GM19438 (cell line): ENCODE data around the gene LPAR2.
A peak's percentile ranks its signal among the peaks of the same experiment; 100 is the strongest.
"Not testable (repeated sequence)": the region's sequence is repeated elsewhere in the genome, so short reads cannot be mapped to it uniquely, and the experiment has no call there.

Experiments
- ATAC-seq: cut with Tn5 transposase; IDR thresholded peaks from one replicate; pipeline ENCODE4 v1.9.1; 2021; ENCODE audit warnings: low read depth; ENCODE audit not compliant: unreplicated experiment

LPAR2 gene

GRCh38 chr19:19633711-19634515 lies 5.9 kb upstream of the LPAR2 start:
- no peak for ATAC-seq

DNA sequence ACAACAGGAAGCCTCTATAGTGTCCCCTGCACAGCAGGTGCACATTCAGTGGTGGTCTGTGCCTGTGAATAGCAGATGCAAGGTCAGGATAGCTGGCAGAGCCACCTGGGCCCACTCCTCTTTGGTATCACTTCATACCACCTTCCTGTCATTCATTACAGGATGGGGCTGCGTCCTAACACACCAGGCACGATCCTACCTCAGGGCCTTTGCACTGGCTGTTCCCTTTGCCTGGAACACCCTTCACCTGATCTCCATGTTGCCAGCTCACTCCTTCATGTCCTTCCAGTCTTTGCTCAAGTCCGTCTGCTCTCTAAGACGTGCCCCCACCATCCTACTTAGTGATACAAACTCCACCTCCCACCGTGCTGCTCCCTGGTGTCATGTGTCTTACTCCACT lies 4.6 kb upstream of the LPAR2 start:
- no peak for ATAC-seq

GRCh38 chr19:19631346-19631745 lies 3.3 kb upstream of the LPAR2 start:
- ATAC-seq: no peak

- no peak for ATAC-seq
Observed at GRCh38 chr19:19630426-19630825, 2.4 kb upstream of the LPAR2 start.

DNA sequence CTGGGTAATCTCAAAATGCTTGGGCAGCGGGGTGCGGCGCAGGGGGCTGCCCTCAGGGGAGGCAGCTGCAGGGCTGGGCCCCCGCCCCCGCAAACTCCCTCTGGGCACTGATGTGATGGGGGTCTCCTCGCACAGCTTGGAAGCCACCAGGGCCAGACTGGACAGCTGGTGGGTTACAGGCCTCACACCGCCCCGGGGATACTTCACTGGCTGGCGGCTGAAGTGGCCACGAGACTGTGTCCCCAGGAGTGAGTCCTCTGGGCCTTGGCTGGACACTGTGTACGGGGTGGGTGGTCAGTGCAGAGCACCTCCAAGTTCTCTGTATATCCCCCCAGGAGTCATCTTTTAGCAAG lies 2.0 kb upstream of the LPAR2 start:
- ATAC-seq: no peak

- peak; percentile 10 for ATAC-seq
Observed at GRCh38 chr19:19628501-19629134, 598 bp upstream of the LPAR2 start.

DNA sequence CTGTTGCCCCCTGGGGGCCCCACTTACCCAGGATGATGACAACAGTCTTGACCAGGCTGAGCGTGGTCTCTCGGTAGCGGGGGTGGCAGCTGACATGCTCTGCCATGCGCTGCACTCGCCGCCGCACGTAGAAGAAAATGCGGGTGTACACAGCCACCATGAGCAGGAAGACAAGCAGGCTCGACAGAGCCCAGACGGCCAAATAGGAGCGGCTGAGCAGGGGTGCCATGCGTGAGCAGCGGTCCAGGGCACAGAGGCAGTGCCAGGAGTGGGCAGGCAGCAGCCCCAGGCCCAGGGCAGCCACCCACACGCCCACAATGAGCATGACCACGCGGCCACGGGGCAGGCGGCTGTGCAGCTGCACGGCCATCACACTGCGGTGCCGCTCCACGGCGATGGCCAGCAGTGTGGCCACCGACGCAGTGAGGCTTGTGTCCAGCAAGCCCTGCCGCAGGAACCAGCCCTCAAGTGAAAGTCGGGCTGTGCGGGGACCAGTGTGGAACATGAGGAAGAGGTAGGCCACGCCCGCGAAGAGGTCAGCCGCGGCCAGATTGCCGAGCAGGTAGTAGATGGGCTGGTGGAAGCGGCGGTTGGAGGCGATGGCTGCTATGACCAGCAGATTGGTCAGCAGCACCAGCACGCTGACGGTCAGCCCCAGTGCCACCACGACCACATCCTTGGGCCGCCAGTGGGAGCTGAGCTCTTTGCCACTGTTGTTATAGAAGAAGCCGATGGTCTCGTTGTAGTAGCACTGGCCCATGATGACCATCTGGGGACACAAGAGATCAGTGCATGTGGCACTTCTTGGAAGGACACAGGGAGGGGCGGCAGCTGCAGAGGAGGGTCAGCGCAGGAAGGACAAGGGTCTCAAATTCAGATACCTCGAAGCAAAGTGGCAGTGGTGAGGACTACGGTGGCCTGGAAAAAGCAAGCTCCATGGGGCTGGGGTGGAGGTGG lies 1.2 kb downstream of the LPAR2 start:
- ATAC-seq: no peak

DNA sequence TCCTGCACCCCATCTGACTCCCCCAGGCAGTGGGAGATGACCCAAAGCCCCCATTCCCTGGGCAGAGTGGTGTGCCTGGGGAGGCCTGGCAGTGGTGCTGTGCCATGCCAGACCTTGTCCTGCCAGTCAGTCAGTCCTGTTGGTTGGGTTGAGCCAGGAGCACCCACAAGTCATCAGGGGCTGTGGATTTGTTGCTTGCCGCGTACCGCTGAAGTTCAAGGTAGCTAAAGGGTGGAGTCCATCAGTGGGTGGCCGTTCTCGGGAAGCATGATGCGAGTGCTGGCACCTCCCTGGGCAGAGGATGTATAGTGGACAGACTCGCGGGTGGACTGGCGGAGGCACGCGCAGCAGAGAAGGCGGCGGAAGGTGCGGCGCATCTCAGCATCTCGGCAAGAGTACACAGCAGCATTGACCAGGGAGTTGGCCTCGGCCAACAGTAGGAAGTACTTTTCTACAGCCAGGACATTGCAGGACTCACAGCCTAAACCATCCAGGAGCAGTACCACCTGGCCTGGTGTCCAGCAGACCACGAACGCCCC lies 3.9 kb downstream of the LPAR2 start:
- no peak for ATAC-seq

GRCh38 chr19:19623383-19623782 lies 4.6 kb downstream of the LPAR2 start:
- no peak for ATAC-seq

GRCh38 chr19:19619849-19620210 lies 8.2 kb downstream of the LPAR2 start:
- ATAC-seq: no peak

DNA sequence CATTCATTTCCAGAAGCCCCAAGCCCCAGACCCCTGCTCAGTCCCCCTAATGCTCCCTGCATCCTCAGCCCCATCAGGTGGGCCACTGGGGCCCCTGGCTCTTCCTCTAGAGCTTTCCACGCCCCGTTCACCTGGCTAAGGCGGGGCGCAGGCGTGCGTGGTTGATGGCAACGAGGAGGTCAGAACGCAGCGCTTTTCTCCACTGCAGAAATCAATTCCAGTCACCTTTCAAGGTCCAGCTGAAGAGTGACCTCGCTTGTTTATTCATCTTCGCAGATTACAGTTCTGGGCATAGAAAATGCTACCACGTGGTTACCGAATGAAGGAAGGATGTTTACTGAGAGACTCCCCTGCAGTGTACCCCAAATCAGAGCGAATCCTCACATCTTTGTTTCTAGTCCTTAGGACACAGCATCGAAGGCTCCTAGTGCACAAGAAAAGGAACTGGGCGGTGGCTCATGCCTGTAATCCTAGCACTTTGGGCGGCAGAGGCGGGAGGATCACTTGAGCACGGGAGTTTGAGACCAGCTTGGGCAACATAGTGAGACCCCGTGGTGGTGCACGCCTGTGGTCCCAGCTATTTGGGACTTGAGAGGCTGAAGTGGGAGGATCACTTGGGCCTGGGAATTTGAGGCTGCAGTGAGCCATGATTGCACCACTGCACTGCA lies 8.7 kb downstream of the LPAR2 start:
- no peak for ATAC-seq

DNA sequence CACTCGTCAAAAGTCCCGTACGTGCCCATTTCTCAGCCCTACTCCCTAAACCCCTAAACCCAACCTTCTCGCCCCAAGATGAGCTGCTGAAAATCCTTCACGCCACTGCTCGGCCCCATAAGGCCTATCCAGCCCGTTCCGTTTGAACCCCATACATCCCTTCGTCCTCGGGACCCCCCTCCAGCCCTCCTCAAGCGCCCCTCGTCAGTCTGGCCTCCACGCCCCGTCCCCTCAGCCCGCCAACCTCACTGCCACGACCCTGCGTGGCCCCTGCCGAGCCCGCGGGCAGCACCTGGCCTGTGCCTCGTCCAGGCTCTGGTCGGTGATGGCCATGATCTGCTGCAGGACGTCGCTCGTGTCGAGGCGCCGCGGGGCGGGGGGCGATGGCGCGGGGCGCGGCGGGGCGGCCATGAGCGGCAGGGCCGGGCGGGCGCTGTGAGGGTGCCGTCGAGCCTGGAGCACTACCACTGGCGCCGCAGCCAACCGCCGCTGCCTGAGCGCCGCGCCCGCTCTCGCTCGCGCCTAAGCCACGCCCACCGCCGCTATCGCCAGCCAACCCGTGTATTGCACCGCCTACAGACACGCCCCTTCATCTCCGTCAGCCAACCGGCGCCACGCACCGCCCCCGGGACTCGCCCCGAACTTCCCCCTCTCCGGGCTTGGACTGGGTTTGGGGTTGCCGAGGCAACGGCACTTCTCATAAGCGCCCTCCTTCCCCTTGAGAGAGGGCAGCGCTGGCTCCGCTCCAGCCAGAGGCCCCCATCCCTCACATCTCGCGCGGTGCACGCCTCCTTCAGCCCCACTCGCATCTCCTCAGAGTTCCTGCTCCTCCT lies 9.6 kb downstream of the LPAR2 start, which contains the start of gene PBX4:
Gene PBX4 (minus strand): TSS at position 469 of the 833 bp plus-strand sequence. CDS start 58 bp downstream, at position 411.
- peak; percentile 95 for ATAC-seq

DNA sequence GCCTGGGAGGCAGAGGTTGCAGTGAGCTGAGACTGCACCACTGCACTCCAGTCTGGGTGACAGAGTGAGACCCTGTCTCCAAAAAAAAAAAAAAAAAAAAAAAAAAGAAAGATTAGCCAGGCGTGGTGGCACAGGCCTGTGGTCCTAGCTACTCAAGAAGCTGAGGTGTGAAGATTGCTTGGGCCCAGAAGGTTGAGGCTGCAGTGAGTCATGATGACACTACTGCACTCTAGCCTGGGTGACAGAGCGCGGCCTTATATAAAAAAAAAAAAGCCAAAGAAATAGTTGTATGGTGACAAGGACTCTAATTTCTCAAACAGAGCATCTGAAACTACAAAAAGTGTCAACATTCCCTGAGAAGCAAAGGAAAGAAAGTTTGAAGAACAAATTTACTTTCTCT lies 12.9 kb downstream of the LPAR2 start:
- ATAC-seq: no peak

DNA sequence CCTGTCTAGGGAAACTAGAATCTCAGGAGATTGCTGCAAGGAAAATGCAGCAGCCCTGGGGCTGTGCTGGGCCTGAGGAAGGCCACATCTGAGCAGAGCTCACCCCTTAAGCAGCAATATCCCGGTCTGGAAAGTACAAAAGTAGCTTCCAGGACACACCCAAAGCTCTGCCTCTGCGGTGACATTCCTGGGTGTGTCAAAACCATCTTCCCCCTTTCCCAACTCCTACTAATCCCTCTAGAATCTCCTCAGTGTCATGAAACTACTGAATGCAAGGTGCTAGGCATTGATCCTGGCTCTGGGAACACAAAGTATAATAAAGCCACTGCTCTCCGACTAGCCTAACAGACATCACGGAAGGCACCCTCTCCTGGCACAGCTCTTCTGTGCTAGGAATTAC lies 14.5 kb downstream of the LPAR2 start:
- no peak for ATAC-seq

DNA sequence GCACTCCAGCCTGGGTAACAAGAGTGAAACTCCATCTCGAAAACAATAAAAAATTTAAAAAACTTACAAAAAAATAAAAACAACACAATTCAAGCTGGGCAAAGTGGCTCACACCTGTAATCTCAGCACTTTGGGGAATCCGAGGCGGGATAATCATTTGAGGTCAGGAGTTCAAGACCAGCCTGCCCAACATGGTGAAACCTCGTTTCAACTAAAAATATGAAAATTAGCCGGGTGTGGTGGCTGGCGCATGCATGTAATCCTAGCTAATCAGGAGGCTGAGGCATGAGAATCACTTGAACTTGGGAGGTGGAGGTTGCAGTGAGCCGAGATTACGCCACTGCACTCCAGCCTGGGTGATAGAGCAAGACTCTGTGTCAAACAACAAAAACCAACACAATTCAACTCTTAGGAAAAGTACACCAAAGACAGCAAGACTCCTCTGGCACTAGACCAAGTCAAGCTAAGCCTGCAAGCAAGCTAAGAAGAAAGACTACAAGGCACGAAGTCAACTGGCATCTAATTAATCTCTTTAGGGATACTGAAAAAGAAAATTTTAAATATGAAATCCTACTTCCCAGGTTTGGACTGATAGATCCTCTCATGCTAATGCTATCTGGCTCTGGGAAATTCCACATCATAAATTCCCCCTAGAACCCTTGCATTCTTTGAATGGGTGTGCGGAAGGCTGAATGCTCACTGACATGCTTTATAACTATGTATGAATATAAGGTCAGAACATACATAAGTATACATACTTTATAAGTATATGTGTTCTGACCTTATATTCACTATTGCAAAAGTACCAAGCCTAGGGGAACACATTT lies 17.4 kb downstream of the LPAR2 start:
- ATAC-seq: no peak

GRCh38 chr19:19606686-19607085 lies 21.3 kb downstream of the LPAR2 start:
- ATAC-seq: not testable (repeated sequence)

GRCh38 chr19:19606021-19606420 lies 22.0 kb downstream of the LPAR2 start:
- ATAC-seq: no peak

DNA sequence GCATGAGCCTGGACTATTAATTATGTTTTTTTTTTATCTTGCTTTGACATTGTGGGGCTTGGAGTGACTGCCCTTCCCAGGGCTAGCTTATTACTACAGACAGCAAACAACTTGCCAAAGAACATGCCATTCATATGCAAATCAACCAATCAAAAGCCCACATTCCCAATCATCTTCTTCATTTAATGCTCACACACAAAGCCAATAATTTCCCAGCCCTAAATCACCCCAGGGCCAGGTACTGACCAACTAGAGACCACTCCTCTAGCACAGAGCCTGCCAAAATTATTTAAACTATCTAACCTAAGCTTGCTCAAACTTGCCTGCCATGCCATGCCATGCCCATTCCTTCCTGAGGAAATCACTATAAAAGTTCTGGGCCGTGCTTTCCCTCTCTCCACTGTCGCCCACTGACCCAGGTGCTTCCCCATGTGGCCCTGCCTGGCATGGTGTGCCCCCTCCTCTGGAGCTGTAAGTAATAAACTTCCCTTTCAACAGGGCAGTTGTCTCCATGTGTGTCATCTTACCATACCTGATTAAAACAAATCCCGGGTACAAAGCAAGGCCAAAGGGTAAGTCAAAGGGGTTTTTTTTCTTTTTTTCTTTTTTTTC lies 25.2 kb downstream of the LPAR2 start:
- ATAC-seq: no peak
